HG02678 (cell line): Measurements from ENCODE around the gene C4orf17.

ENCODE experiments used
- ATAC-seq: cut with Tn5 transposase; IDR thresholded peaks from one replicate; pipeline ENCODE4 v1.9.1; 2021; ENCODE audit warnings: mild to moderate bottlenecking, moderate library complexity; ENCODE audit not compliant: unreplicated experiment

The C4orf17 gene

GRCh38 chr4:99536848-99537247, 26.0 kb downstream of the C4orf17 start:
- no peak for ATAC-seq

- ATAC-seq = no peak
These were observed 26.9 kb downstream of the C4orf17 start for GRCh38 chr4:99537674-99538073.

DNA sequence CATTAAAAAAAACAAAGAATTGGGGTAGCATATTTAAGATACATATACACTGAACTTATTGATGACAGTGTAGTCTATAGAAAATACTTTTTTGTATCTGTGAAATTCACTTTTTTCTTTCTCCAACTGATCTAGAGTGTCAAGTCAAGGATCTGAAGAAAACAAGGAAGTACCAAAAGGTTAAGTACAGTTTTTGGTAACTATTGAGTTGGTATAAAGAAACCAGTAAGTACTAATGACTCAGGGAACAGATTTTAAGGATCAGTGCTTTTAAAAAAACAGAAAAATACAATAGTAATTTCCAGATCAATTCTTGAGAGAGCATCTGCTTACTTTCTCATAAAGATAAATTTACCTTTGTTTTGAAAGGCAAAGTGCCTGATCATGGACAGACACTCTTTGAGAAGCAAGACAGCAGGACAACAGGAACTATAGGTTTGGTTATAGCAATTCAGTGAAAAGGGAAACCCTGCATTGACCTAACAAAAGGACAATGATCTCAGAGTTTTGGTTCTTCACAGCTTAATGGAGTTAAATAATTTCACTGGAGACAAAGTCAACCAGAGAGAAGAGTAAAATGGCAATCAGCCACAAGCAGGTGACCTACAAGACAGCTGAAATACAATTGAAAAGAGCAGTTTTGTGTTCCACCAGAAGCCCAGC, 29.6 kb downstream of the C4orf17 start:
- ATAC-seq = no peak

- no peak for ATAC-seq
These were observed 42.1 kb downstream of the C4orf17 start for GRCh38 chr4:99552872-99553271.

DNA sequence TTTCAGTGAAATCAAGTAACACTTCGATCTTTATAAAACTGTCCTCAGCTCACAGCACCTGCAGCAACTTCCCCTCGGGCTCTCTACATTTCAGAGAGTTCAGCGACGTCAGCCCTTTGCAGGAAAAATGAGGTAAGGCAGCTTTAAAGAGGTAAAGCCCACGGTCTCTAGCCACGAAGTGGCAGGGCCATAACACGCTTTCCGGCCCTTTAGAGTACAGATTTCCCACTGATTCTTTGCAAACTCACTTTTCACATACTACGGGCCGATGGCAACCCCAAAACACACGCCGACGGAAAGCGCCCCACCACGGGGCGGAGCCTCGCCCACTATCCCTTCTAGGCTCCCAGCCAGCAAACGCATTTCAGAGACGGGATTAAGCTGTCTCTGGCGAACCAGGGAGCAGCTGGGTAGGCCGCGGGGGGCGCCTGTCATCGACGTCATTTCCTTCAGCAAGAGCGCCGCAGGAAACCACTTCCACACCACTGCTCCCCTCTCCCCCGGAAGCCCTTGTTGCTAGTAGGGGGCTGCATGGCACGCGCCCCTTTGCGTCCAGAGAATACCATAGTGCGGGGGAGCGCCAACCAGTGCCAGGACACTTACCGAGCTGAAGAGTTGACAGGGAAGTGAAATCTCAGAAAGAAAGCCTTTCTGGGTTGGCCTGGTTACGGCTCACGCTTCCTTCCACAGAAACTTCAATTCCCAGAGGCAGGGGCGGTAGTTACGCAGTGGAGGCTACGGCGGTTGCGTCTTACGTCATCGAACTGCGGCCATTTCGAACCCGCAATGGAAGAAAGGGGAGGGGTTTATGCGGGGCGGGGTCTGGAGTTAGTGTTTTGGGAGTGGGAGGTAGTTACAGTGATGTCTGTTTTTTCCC, 52.7 kb downstream of the C4orf17 start, which contains the start of gene TRMT10A:
TRMT10A (minus strand) TSS at position 730 of the 877 bp plus-strand sequence. CDS start 4,701 bp downstream, outside the sequence.
- peak; percentile 93 for ATAC-seq

DNA sequence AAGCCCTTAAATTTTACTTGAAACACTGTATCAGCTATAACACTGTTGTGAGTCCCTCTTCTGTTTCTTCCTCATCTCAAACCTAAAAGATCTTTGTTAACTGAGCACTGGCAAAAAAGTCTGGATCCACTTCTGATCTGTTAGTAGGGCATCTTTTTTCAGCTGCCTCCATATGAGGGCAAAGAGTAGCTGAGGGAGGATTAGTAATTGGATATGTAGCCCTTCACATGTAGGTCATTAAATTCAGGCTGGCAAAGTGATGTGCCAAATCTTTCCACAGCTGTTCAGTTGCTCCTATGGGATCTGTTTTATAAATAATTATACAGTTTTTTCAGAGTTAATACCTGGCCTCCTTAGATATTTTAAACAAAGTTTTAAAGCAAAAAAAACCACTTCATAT, 54.1 kb downstream of the C4orf17 start:
- ATAC-seq = no peak

DNA sequence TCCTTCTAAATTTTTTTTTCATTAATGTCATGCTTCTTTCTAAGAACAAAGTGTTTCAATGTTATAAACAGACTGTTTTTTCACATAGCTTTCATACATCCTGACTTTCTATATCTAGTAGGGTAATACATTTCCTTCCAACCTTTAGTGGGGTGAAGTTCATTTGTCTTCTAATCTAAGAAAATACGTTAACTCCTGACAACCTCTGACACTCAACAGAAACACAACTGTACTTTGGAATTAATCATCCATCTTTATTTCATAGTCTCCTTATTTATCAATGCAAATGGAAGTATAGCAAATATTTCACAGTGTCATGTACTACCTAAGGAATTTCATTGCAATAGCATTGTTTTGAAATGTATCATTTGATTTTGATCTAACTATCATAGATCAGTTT, 61.1 kb downstream of the C4orf17 start:
- no peak for ATAC-seq

GRCh38 chr4:99572527-99573240, 61.9 kb downstream of the C4orf17 start:
- no peak for ATAC-seq

- no peak for ATAC-seq
These were observed 63.0 kb downstream of the C4orf17 start for GRCh38 chr4:99573735-99574368.

DNA sequence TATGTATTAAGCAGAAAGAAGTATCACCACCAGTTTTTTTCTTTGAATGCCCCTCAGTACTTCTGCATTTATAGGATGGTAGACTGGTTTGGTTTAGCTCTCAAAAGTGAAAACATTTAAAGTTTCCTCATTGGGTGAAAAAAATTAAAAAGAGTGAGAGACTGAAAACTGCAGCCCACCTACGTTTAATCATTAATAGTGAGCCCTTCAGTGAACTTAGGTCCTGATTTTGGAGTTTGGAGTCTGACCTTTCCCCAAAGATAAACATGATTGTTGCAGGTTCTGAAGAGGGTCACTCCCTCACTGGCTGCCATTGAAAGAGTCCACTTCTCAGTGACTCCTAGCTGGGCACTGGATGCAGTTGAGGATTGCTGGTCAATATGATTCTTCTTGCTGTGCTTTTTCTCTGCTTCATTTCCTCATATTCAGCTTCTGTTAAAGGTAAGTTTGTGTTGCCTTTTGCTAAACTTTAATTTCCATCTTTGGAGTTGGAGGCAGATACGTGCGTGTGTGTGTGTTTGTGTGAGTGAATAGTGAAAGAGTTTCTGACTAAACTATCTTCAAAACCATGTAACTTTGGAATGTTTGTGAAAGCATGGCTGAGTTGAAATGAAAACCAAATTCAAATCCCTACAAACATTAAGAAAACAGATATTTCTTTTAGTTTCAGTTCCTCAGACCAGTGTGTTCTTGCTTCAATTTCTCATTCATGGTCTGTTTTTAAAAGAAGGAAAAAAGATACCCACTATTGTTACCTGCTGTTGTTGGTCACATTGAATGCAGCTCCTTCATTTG, 63.9 kb downstream of the C4orf17 start, which contains the start of gene MTTP:
MTTP (plus strand) TSS at position 295 of the 795 bp plus-strand sequence; CDS start at position 381, 86 bp downstream.
- peak; percentile 69 for ATAC-seq

DNA sequence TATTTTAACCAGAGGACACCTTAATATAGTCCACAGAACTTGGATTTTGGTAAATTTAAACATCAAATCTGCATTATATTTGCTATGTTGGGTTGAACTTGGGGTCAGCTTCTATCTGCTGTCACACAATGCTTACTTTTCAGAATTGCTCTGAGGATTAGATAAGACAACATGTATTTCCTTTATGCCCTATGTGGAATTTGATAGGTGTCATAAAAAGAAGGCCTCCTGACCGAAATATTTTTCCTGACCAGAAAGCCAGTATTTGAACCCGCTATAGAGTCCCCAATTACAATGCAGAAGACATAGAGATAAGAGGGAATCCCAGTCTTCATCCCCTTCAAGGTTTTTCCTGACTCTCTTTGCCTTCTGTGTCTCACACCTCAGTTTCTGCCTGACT, 67.9 kb downstream of the C4orf17 start:
- ATAC-seq = no peak

DNA sequence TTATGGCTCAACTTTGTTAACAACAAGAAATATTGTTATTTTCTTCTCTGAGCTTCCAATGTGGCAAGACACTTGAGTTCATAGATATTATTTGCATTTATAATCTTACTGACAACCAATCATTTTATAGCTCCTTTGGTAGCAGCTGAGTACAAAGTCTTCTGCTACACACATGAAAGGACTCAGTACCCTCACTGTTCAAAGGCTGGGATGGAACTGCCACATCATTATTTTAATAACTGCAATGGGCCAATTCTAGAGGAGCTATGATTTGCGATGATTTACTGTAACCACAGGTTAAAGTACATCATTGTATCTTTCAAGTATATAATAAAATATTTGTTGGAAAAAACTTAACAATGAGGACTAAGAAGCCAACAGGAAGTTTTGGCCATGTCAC, 74.7 kb downstream of the C4orf17 start:
- no peak for ATAC-seq

- no peak for ATAC-seq
These were observed 75.5 kb downstream of the C4orf17 start for GRCh38 chr4:99586322-99586721.

DNA sequence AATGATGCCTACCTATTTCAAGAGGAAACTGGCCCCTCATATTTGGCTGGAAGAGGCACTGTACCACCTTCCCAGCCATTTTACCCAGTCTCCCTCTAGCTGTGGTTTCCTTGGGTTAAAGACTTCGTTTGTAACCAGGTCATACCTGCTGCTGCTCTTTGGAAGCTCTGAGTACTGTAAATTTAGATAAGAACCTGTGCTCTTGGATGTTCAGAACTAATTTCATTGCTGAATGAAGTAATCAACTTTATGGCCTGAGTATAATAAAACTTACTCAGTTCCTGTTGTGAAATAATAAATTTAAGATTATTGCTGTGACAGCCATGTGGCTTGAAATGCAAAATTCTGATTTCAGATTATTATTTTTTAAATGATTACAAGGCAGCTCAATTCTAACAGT, 76.0 kb downstream of the C4orf17 start:
- no peak for ATAC-seq

DNA sequence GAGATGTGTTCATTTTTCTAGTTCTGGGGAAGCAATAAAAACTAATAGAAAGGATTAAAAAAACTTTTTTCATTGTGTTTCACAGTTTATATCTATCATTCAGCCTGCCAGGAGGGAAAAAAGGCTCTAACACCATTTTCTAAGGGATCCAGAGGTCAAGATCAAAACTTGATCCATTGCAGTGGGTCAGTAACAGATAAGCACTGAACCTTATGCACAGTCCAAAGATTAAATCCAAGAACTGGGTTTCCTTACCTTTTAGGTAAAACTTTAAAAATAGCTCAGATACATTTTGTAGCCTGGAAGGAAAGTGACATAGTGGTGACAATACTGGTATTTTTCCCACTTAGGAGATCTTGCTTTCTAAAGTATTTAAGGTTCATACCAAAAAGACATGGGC, 76.5 kb downstream of the C4orf17 start:
- ATAC-seq = no peak

DNA sequence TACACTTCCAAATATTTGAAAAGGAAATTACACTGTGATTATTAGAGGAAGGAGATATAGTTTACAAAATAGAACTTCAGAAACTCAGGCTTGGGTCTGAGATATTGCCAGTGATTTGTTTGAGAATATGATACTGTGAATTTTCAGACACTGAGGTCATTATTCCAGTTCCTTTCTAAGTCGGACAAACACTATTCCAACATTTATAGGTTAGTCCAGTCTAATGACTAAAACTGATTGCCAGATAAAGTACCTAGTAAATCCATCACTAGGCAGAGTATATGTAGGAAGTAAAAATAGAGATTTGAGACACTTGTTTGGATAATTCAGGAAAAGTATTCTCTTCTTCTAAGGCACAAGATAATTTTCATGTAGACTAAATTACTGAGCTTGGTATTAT, 77.0 kb downstream of the C4orf17 start:
- ATAC-seq = no peak

GRCh38 chr4:99591757-99592156, 80.9 kb downstream of the C4orf17 start:
- ATAC-seq = no peak
